Stimulated activated memory B cell treated with anti-CD40 and anti-IgM and Interleukin-4, amounts not matched to agents 10 μg/mL and 1 μg/mL and 100 μg/mL, for 72 hours (primary cell): ENCODE measurements around the gene SDC3.
"Not testable (repeated sequence)": the region's sequence is repeated elsewhere in the genome, so short reads cannot be mapped to it uniquely, and the experiment has no call there.

Experiments
- ATAC-seq: fragments of 150-1000 bp; cut with Tn5 transposase; 2 replicates; pipeline ENCODE4 v1.10.0; 2021
- H3K27ac Mint-ChIP-seq: one replicate; pipeline ENCODE4 v1.8.0; 2022; ENCODE audit warnings: mild to moderate bottlenecking, mixed read lengths
- H3K27me3 Mint-ChIP-seq: one replicate; pipeline ENCODE4 v1.8.0; 2022; ENCODE audit warnings: mixed read lengths
- H3K36me3 Mint-ChIP-seq: one replicate; pipeline ENCODE4 v1.8.0; 2022; ENCODE audit warnings: mixed read lengths
- H3K4me1 Mint-ChIP-seq: one replicate; pipeline ENCODE4 v1.8.0; 2022; ENCODE audit warnings: mixed read lengths
- H3K4me3 Mint-ChIP-seq: one replicate; pipeline ENCODE4 v1.8.0; 2022; ENCODE audit warnings: mild to moderate bottlenecking, moderate library complexity, mixed read lengths
- H3K9me3 Mint-ChIP-seq: one replicate; pipeline ENCODE4 v1.8.0; 2022; ENCODE audit warnings: mixed read lengths

SDC3 gene

GRCh38 chr1:30908696-30909364 lies at the start of gene SDC3:
SDC3 (minus strand) TSS chr1:30908758; CDS start chr1:30908586, 172 bp downstream.
- Mint-ChIP-seq H3K36me3 (no peaks in the 10 kb centered on the region), H3K27ac (peak within 1 kb of the TSS; percentile 54), H3K4me3 (peak within 1 kb of the TSS; percentile 83), H3K9me3 (no peaks in the 10 kb centered on the region), H3K4me1 (peaks cover 42% of the 10 kb centered on the region), H3K27me3 (peaks cover 72% of the 10 kb centered on the region)
- peak; percentile 45 for ATAC-seq

DNA sequence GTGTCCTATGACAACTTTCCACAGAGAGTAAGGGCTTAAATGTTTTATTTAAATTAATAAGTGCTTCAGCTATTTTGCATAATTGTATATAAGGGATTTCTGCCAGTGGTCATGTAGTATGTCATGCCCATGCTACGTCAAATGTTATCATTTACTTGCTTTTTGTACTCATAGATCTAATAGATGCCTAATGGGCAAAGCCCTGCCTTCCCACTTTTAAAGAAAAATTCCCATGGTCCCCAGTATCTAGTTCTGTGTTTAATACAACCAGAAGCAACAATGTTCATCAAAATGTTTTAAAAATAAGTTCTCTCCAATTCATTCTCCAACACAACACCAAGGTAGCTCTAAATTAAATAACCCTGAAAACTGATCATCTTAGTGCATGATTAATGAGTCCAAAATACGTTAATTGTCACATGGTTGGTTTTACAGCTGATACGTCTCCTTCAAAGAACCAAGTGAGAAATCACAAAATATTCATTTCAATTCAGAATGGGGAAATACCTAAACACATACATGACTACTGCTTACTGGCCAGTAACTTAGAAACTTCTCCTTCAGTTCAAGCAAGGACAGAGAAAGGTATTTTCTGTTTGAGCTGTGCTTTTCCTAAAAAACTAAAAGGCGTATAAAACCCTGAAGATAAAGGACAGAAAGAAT lies 49.1 kb upstream of the SDC3 start:
- Mint-ChIP-seq H3K4me1 (peaks cover 20% of the 10 kb centered on the region), H3K27me3 (no peaks in the 10 kb centered on the region), H3K4me3 (no peak overlapping the region), H3K27ac (peak overlapping the region; percentile 63), H3K9me3 (no peaks in the 10 kb centered on the region), H3K36me3 (peaks cover 66% of the 10 kb centered on the region)
- ATAC-seq = peak; percentile 56

- peaks cover 20% of the 10 kb centered on the region for H3K4me1 Mint-ChIP-seq
- no peak overlapping the region for H3K27ac Mint-ChIP-seq
- H3K36me3 Mint-ChIP-seq = peaks cover 77% of the 10 kb centered on the region
- H3K27me3 Mint-ChIP-seq = no peaks in the 10 kb centered on the region
- H3K9me3 Mint-ChIP-seq = no peaks in the 10 kb centered on the region
- ATAC-seq = no peak
- no peak overlapping the region for H3K4me3 Mint-ChIP-seq
Observed at GRCh38 chr1:30955448-30956015, 47.0 kb upstream of the SDC3 start.

GRCh38 chr1:30953685-30954084 lies 45.1 kb upstream of the SDC3 start:
- Mint-ChIP-seq H3K36me3 (peaks cover 71% of the 10 kb centered on the region), H3K4me1 (peaks cover 20% of the 10 kb centered on the region), H3K4me3 (no peak overlapping the region), H3K27ac (no peak overlapping the region), H3K9me3 (no peaks in the 10 kb centered on the region), H3K27me3 (no peaks in the 10 kb centered on the region)
- no peak for ATAC-seq

- no peak for ATAC-seq
- no peak overlapping the region for H3K27ac Mint-ChIP-seq
- H3K27me3 Mint-ChIP-seq = no peaks in the 10 kb centered on the region
- H3K4me3 Mint-ChIP-seq = no peak overlapping the region
- H3K36me3 Mint-ChIP-seq = peaks cover 75% of the 10 kb centered on the region
- peaks cover 8% of the 10 kb centered on the region for H3K4me1 Mint-ChIP-seq
- no peaks in the 10 kb centered on the region for H3K9me3 Mint-ChIP-seq
Observed at GRCh38 chr1:30952098-30952497, 43.5 kb upstream of the SDC3 start.

GRCh38 chr1:30950700-30951099 lies 42.1 kb upstream of the SDC3 start:
- Mint-ChIP-seq H3K4me3 (no peak overlapping the region), H3K27me3 (no peaks in the 10 kb centered on the region), H3K4me1 (peaks cover 8% of the 10 kb centered on the region), H3K27ac (no peak overlapping the region), H3K9me3 (no peaks in the 10 kb centered on the region), H3K36me3 (peaks cover 71% of the 10 kb centered on the region)
- ATAC-seq = no peak

GRCh38 chr1:30950053-30950452 lies 41.5 kb upstream of the SDC3 start:
- no peak for ATAC-seq
- H3K36me3 Mint-ChIP-seq = peaks cover 76% of the 10 kb centered on the region
- H3K27me3 Mint-ChIP-seq = no peaks in the 10 kb centered on the region
- H3K4me1 Mint-ChIP-seq = peaks cover 8% of the 10 kb centered on the region
- no peak overlapping the region for H3K4me3 Mint-ChIP-seq
- H3K9me3 Mint-ChIP-seq = no peaks in the 10 kb centered on the region
- H3K27ac Mint-ChIP-seq = no peak overlapping the region

GRCh38 chr1:30949487-30949838 lies 40.9 kb upstream of the SDC3 start:
- not testable (repeated sequence) for H3K9me3 Mint-ChIP-seq, H3K27ac Mint-ChIP-seq, H3K4me1 Mint-ChIP-seq, H3K27me3 Mint-ChIP-seq, H3K4me3 Mint-ChIP-seq, ATAC-seq
- H3K36me3 Mint-ChIP-seq = peaks cover 75% of the 10 kb centered on the region

DNA sequence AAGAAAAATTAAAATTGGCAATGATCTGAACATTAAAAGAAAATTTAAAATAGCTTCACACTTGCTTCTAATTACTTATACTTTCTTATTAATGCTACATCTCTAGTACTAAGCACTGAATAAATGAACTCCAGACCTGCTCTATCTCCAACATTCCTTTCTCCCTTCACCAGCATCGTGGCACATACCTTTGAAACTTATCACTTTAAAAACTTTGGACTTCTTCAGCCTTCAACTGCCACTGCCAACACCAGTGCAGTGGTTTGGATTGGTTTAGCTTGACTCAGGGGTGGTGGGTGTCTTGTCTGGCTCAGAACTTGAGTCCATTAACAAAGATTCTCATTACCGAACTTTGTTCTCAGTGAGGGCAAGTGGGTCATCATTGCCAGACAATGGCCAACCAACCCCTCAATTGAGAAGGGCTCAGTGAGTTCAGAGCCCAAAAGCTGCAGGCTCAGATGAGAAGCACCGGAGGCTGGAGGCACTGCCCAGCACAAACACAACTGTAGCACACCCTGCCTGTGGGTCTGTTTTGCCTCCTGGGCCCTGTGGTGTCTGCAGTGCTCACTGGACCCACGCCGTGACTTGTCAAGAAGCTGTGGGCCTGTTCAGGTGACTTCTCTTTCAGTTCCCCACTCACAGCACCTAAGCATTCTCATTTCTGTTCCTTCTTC lies 40.4 kb upstream of the SDC3 start:
- H3K4me1 Mint-ChIP-seq, H3K27me3 Mint-ChIP-seq, H3K9me3 Mint-ChIP-seq, H3K4me3 Mint-ChIP-seq: not testable (repeated sequence)
- ATAC-seq = peak; percentile 68
- H3K27ac Mint-ChIP-seq = peak overlapping the region; percentile 37
- peaks cover 74% of the 10 kb centered on the region for H3K36me3 Mint-ChIP-seq

GRCh38 chr1:30948278-30948677 lies 39.7 kb upstream of the SDC3 start:
- Mint-ChIP-seq H3K27me3 (no peaks in the 10 kb centered on the region), H3K4me1 (peaks cover 8% of the 10 kb centered on the region), H3K4me3 (no peak overlapping the region), H3K27ac (peak overlapping the region; percentile 37), H3K9me3 (no peaks in the 10 kb centered on the region), H3K36me3 (peaks cover 73% of the 10 kb centered on the region)
- ATAC-seq = no peak

DNA sequence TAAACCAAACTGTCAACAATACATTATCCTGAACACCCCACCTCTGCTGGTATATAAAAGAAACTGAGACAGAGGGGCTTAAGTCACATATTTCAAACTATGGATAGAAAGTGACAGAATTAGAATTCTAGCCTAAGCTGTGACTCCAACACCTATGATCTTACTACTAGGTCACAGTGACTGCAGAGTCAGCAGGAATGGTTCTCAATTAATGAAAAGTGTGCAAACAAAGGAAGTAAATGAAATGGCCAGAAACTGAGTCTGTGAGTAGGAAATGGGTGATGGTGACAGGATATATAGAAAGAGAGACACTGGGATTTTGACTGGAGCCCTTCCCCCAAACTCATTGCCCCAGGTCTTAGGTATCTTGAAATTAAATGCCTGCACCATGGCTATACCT lies 38.7 kb upstream of the SDC3 start:
- Mint-ChIP-seq H3K27me3 (no peaks in the 10 kb centered on the region), H3K9me3 (no peaks in the 10 kb centered on the region), H3K4me3 (no peak overlapping the region), H3K36me3 (peaks cover 70% of the 10 kb centered on the region), H3K4me1 (peaks cover 8% of the 10 kb centered on the region), H3K27ac (no peak overlapping the region)
- ATAC-seq = no peak

- Mint-ChIP-seq H3K36me3 (peaks cover 61% of the 10 kb centered on the region), H3K9me3 (no peaks in the 10 kb centered on the region), H3K4me3 (no peak overlapping the region), H3K4me1 (no peaks in the 10 kb centered on the region), H3K27ac (no peak overlapping the region), H3K27me3 (no peaks in the 10 kb centered on the region)
- ATAC-seq = no peak
Observed at GRCh38 chr1:30942326-30942963, 33.9 kb upstream of the SDC3 start.

DNA sequence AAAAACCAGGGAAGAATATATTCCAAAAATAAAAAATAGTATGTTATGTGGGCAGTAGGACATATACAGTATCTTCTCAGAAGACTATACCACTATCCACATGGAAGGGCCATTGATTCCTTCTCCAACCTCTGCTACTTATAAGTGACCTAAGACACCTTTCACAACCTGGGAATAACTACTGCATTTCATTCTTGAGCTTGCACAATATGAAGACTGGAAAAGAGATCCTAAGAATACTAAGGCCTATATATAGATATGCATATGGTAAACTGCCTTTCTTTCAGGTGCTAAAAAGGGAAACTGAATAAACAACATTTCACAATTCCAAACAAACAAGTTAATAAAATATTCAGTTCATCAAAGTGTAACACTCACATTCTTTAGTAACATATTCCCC lies 32.0 kb upstream of the SDC3 start:
- H3K4me3 Mint-ChIP-seq = no peak overlapping the region

DNA sequence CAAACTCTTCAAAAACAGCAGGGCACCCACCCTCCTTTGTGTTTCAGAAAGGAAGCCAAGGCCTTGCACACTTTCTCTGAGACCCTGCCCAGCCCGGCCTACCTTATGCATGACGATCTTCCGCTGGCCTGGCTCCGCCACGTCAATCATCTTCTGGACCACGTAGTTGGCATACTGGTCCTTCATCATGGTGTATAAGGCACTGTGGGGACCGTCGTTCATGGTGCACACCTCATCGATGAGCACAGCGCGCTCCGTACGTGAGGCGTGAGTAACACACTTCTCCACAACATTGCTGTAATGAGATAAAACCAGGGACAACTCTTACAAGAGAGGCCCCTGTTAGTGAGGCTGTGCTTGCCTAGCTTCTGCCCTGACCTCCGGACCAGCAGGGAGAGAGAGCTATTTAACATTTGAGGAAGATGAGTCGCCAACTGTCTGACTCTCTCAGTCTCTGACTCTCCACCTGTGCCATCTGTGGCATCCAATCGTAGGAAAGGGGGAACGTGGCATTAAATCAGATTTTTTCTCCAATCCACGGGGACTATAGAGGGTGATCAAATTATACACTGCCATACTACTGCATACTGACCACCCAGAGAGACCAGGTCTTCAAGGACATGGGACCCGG lies 28.1 kb upstream of the SDC3 start:
- Mint-ChIP-seq H3K36me3 (peaks cover 51% of the 10 kb centered on the region), H3K4me3 (no peak overlapping the region), H3K4me1 (peaks cover 36% of the 10 kb centered on the region), H3K27ac (peak overlapping the region; percentile 38), H3K9me3 (no peaks in the 10 kb centered on the region), H3K27me3 (no peaks in the 10 kb centered on the region)
- ATAC-seq = no peak

More for the DNA sequence above, 32.0 kb upstream of the SDC3 start:
- H3K4me1 Mint-ChIP-seq = peaks cover 9% of the 10 kb centered on the region
- H3K36me3 Mint-ChIP-seq = peaks cover 70% of the 10 kb centered on the region
- H3K27me3 Mint-ChIP-seq = no peaks in the 10 kb centered on the region
- H3K9me3 Mint-ChIP-seq = no peaks in the 10 kb centered on the region
- H3K27ac Mint-ChIP-seq = no peak overlapping the region
- ATAC-seq = no peak

DNA sequence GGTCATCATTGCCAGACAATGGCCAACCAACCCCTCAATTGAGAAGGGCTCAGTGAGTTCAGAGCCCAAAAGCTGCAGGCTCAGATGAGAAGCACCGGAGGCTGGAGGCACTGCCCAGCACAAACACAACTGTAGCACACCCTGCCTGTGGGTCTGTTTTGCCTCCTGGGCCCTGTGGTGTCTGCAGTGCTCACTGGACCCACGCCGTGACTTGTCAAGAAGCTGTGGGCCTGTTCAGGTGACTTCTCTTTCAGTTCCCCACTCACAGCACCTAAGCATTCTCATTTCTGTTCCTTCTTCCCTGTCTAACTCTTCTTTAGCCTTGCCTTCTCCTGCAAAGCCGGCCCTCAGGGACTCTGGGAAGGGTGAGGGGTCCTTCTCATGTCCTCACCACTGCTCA lies 27.2 kb upstream of the SDC3 start:
- Mint-ChIP-seq H3K4me1 (peaks cover 36% of the 10 kb centered on the region), H3K27ac (peak overlapping the region; percentile 38), H3K36me3 (peaks cover 55% of the 10 kb centered on the region)
- H3K9me3 Mint-ChIP-seq, H3K27me3 Mint-ChIP-seq, H3K4me3 Mint-ChIP-seq: not testable (repeated sequence)
- peak; percentile 65 for ATAC-seq
